HEK293 (cell line): Measurements from ENCODE around the gene SPATA16.

Source experiments
- HOXA7 ChIP-seq: sonication (generic); formaldehyde crosslinking; IDR thresholded peaks from 2 replicates; pipeline ENCODE4 v1.8.1; 2022; ENCODE audit warnings: missing genetic modification reagents, borderline replicate concordance
- MEIS1 ChIP-seq: sonication (generic); formaldehyde crosslinking; IDR thresholded peaks from 2 replicates; pipeline ENCODE4 v1.8.1; 2022; ENCODE audit warnings: missing genetic modification reagents, mild to moderate bottlenecking, borderline replicate concordance
- ZIC2 ChIP-seq: fragments of 450-650 bp; formaldehyde crosslinking; IDR thresholded peaks from 2 replicates; pipeline ENCODE4 v1.5.1; 2016; ENCODE audit warnings: missing biosample characterization, missing genetic modification characterization
- ZNF114 ChIP-seq: fragments of 450-650 bp; formaldehyde crosslinking; IDR thresholded peaks from 2 replicates; pipeline ENCODE4 v1.5.0; 2017; ENCODE audit warnings: missing biosample characterization, missing genetic modification characterization
- TF ChIP-seq, protein P1 (sequence below): fragments of 450-650 bp; formaldehyde crosslinking; IDR thresholded peaks from 2 replicates; pipeline ENCODE4 v1.5.1; 2016; ENCODE audit warnings: missing biosample characterization, missing genetic modification characterization

DNA sequence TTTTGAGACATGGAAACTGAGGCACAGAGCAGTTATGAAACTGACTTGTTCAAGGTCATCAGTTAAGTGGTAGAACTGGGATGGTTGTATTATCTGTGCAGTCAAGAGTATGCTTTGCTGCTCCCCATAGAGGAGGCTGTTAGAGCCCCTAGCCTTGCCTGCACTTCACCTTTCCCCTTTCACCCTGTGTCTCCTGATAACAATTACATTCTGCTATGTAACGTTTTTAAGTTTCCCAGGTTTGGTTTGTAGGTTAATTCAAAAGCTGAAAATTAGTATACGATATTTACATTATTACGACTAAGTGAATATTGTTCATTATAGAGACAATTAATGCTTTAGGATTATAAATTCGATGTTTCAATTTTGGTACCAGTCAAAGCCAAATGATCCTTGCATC, 300.6 kb downstream of the SPATA16 start:
- TF ChIP-seq ZNF114: no peak
- TF ChIP-seq MEIS1 (CRISPR knock-in tag): no peak
- TF ChIP-seq HOXA7 (CRISPR knock-in tag): no peak
- TF ChIP-seq ZIC2 (tag by site-specific recombination): no peak
- TF ChIP-seq, protein P1, sequence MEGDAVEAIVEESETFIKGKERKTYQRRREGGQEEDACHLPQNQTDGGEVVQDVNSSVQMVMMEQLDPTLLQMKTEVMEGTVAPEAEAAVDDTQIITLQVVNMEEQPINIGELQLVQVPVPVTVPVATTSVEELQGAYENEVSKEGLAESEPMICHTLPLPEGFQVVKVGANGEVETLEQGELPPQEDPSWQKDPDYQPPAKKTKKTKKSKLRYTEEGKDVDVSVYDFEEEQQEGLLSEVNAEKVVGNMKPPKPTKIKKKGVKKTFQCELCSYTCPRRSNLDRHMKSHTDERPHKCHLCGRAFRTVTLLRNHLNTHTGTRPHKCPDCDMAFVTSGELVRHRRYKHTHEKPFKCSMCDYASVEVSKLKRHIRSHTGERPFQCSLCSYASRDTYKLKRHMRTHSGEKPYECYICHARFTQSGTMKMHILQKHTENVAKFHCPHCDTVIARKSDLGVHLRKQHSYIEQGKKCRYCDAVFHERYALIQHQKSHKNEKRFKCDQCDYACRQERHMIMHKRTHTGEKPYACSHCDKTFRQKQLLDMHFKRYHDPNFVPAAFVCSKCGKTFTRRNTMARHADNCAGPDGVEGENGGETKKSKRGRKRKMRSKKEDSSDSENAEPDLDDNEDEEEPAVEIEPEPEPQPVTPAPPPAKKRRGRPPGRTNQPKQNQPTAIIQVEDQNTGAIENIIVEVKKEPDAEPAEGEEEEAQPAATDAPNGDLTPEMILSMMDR: no peak
